Natural killer cell treated with Interleukin-12 subunit alpha and Interleukin-12 subunit beta and Interleukin-15 and Interleukin-18, amount 100 ng/mL, for 72 hours (primary cell): ENCODE measurements around the gene PRCP. TPM values are rescaled to one million over a fixed set of nuclear protein-coding genes. Genes with fewer than 3 reads are reported as not detected.
A peak's percentile ranks its signal among the peaks of the same experiment; 100 is the strongest.
"Not testable (repeated sequence)": the region's sequence is repeated elsewhere in the genome, so short reads cannot be mapped to it uniquely, and the experiment has no call there.

Experiments used
- ATAC-seq, 2 donors: fragments of 150-1000 bp; cut with Tn5 transposase in 1 of 2; sonication (Bioruptor Pico), chemical (Tn5 transposase) in 1 of 2; 2 replicates each; pipeline ENCODE4 v1.10.0; 2021
- DNase-seq: peaks from one replicate; pipeline ENCODE4 v3.0.0; 2022; ENCODE audit warnings: low spot score
- H3K27ac Mint-ChIP-seq, 2 donors: 1 replicate in 1 of 2; 2 replicates in 1 of 2; pipeline ENCODE4 v1.8.0; 2022; ENCODE audit warnings: mixed read lengths in 2 of 2, mild to moderate bottlenecking in 1 of 2, moderate library complexity in 1 of 2
- H3K27me3 Mint-ChIP-seq, 2 donors: 1 replicate in 1 of 2; 2 replicates in 1 of 2; pipeline ENCODE4 v1.8.0; 2022; ENCODE audit warnings: mixed read lengths in 2 of 2
- H3K36me3 Mint-ChIP-seq: one replicate; pipeline ENCODE4 v1.8.0; 2022; ENCODE audit warnings: mixed read lengths
- H3K4me1 Mint-ChIP-seq, 2 donors: 1 replicate in 1 of 2; 2 replicates in 1 of 2; pipeline ENCODE4 v1.8.0; 2022; ENCODE audit warnings: low read depth in 2 of 2, mixed read lengths in 2 of 2, mild to moderate bottlenecking in 1 of 2
- H3K4me3 Mint-ChIP-seq: one replicate; pipeline ENCODE4 v1.8.0; 2022; ENCODE audit warnings: mixed read lengths
- H3K9me3 Mint-ChIP-seq: 2 replicates; pipeline ENCODE4 v1.8.0; 2022; ENCODE audit warnings: mixed read lengths
- total RNA-seq, 2 donors: library from RNA; stranded (reverse); gene quantifications; one replicate each; pipeline ENCODE4 v1.2.3, GENCODE V29; 2022

PRCP gene
- total RNA-seq, 2 donors from 2014 or later = 16.9 to 21.1 TPM

- Mint-ChIP-seq H3K4me1 (peaks cover 6 to 11% of the 10 kb centered on the region in 2 donors), H3K27me3 (no peaks in the 10 kb centered on the region), H3K36me3 (peaks cover 5% of the 10 kb centered on the region), H3K9me3 (no peaks in the 10 kb centered on the region), H3K27ac (no peak overlapping the region), H3K4me3 (no peak overlapping the region)
- DNase-seq (no peak), ATAC-seq (no peak)
Measured at GRCh38 chr11:82927264-82927880, 27.1 kb upstream of the PRCP start.

- H3K27ac Mint-ChIP-seq = no peak overlapping the region
- no peak overlapping the region for H3K4me3 Mint-ChIP-seq
- H3K4me1 Mint-ChIP-seq = peaks cover 17 to 32% of the 10 kb centered on the region in 2 donors
- H3K36me3 Mint-ChIP-seq = peaks cover 8% of the 10 kb centered on the region
- peaks cover 2% of the 10 kb centered on the region for H3K9me3 Mint-ChIP-seq
- no peaks in the 10 kb centered on the region for H3K27me3 Mint-ChIP-seq
- ATAC-seq (no peak), DNase-seq (no peak)
Measured at GRCh38 chr11:82924522-82925224, 24.4 kb upstream of the PRCP start.

GRCh38 chr11:82922396-82923173 lies 22.4 kb upstream of the PRCP start:
- H3K4me1 Mint-ChIP-seq = peaks cover 21 to 42% of the 10 kb centered on the region in 2 donors
- H3K4me3 Mint-ChIP-seq, ATAC-seq, H3K9me3 Mint-ChIP-seq, H3K27me3 Mint-ChIP-seq, DNase-seq: not testable (repeated sequence)
- H3K27ac Mint-ChIP-seq = peak overlapping the region in 1 of 2 donors; percentile 6
- peaks cover 25% of the 10 kb centered on the region for H3K36me3 Mint-ChIP-seq

- peak overlapping the region; percentile 73 for H3K4me3 Mint-ChIP-seq
- H3K9me3 Mint-ChIP-seq, ATAC-seq, DNase-seq, H3K27me3 Mint-ChIP-seq: not testable (repeated sequence)
- H3K4me1 Mint-ChIP-seq = peaks cover 17 to 36% of the 10 kb centered on the region in 2 donors
- H3K27ac Mint-ChIP-seq = peak overlapping the region; percentile 73 to 84
- H3K36me3 Mint-ChIP-seq = peaks cover 26% of the 10 kb centered on the region
Measured at GRCh38 chr11:82920227-82920626, 20.0 kb upstream of the PRCP start.

- Mint-ChIP-seq H3K27ac (peak overlapping the region; percentile 73 to 84), H3K36me3 (peaks cover 28% of the 10 kb centered on the region)
- ATAC-seq = not testable (repeated sequence)
Measured at GRCh38 chr11:82919786-82920185, 19.6 kb upstream of the PRCP start.

GRCh38 chr11:82909015-82909640 lies 8.9 kb upstream of the PRCP start:
- no peaks in the 10 kb centered on the region for H3K9me3 Mint-ChIP-seq
- DNase-seq (no peak), ATAC-seq (no peak)
- H3K4me1 Mint-ChIP-seq = peaks cover 0 to 5% of the 10 kb centered on the region in 2 donors
- no peaks in the 10 kb centered on the region for H3K27me3 Mint-ChIP-seq
- H3K27ac Mint-ChIP-seq = no peak overlapping the region
- H3K36me3 Mint-ChIP-seq = no peaks in the 10 kb centered on the region
- H3K4me3 Mint-ChIP-seq = no peak overlapping the region

More at GRCh38 chr11:82919786-82920185, 19.6 kb upstream of the PRCP start:
- Mint-ChIP-seq H3K4me1 (peaks cover 17 to 36% of the 10 kb centered on the region in 2 donors), H3K4me3 (peak overlapping the region; percentile 73)
- DNase-seq, H3K27me3 Mint-ChIP-seq, H3K9me3 Mint-ChIP-seq: not testable (repeated sequence)

- Mint-ChIP-seq H3K4me1 (peaks cover 0 to 9% of the 10 kb centered on the region in 2 donors), H3K27me3 (no peaks in the 10 kb centered on the region), H3K4me3 (no peak overlapping the region), H3K36me3 (no peaks in the 10 kb centered on the region), H3K9me3 (no peaks in the 10 kb centered on the region), H3K27ac (no peak overlapping the region)
- no peak for DNase-seq
- no peak for ATAC-seq
Measured at GRCh38 chr11:82908311-82908710, 8.1 kb upstream of the PRCP start.

GRCh38 chr11:82907371-82907770 lies 7.1 kb upstream of the PRCP start:
- no peak overlapping the region for H3K4me3 Mint-ChIP-seq
- DNase-seq (no peak), ATAC-seq (no peak)
- no peaks in the 10 kb centered on the region for H3K9me3 Mint-ChIP-seq
- H3K27me3 Mint-ChIP-seq = no peaks in the 10 kb centered on the region
- H3K36me3 Mint-ChIP-seq = no peaks in the 10 kb centered on the region
- peaks cover 6 to 19% of the 10 kb centered on the region in 2 donors for H3K4me1 Mint-ChIP-seq
- H3K27ac Mint-ChIP-seq = no peak overlapping the region

- no peak overlapping the region for H3K4me3 Mint-ChIP-seq
- H3K27me3 Mint-ChIP-seq = no peaks in the 10 kb centered on the region
- DNase-seq (no peak), ATAC-seq (no peak)
- no peak overlapping the region for H3K27ac Mint-ChIP-seq
- peaks cover 8 to 22% of the 10 kb centered on the region in 2 donors for H3K4me1 Mint-ChIP-seq
- no peaks in the 10 kb centered on the region for H3K36me3 Mint-ChIP-seq
- no peaks in the 10 kb centered on the region for H3K9me3 Mint-ChIP-seq
Measured at GRCh38 chr11:82906931-82907330, 6.7 kb upstream of the PRCP start.

GRCh38 chr11:82906236-82906635 lies 6.0 kb upstream of the PRCP start:
- Mint-ChIP-seq H3K4me3 (no peak overlapping the region), H3K4me1 (peaks cover 10 to 26% of the 10 kb centered on the region in 2 donors), H3K9me3 (no peaks in the 10 kb centered on the region), H3K27ac (no peak overlapping the region), H3K27me3 (no peaks in the 10 kb centered on the region), H3K36me3 (no peaks in the 10 kb centered on the region)
- DNase-seq (no peak), ATAC-seq (no peak)

- ATAC-seq (no peak), DNase-seq (no peak)
- no peak overlapping the region for H3K27ac Mint-ChIP-seq
- peaks cover 29 to 45% of the 10 kb centered on the region in 2 donors for H3K4me1 Mint-ChIP-seq
- H3K4me3 Mint-ChIP-seq = peak overlapping the region; percentile 98
- H3K36me3 Mint-ChIP-seq = no peaks in the 10 kb centered on the region
- H3K9me3 Mint-ChIP-seq = no peaks in the 10 kb centered on the region
- no peaks in the 10 kb centered on the region for H3K27me3 Mint-ChIP-seq
Measured at GRCh38 chr11:82903843-82904586, 3.8 kb upstream of the PRCP start.

- DNase-seq (no peak), ATAC-seq (no peak)
- Mint-ChIP-seq H3K4me3 (peak overlapping the region; percentile 98), H3K36me3 (no peaks in the 10 kb centered on the region), H3K27me3 (no peaks in the 10 kb centered on the region), H3K9me3 (no peaks in the 10 kb centered on the region), H3K4me1 (peaks cover 30 to 44% of the 10 kb centered on the region in 2 donors), H3K27ac (peak overlapping the region in 1 of 2 donors; percentile 84)
Measured at GRCh38 chr11:82902880-82903279, 2.6 kb upstream of the PRCP start.

GRCh38 chr11:82901922-82902485 lies 1.8 kb upstream of the PRCP start:
- no peaks in the 10 kb centered on the region for H3K36me3 Mint-ChIP-seq
- peaks cover 30 to 47% of the 10 kb centered on the region in 2 donors for H3K4me1 Mint-ChIP-seq
- no peaks in the 10 kb centered on the region for H3K27me3 Mint-ChIP-seq
- peak overlapping the region; percentile 84 to 94 for H3K27ac Mint-ChIP-seq
- ATAC-seq (no peak), DNase-seq (no peak)
- no peaks in the 10 kb centered on the region for H3K9me3 Mint-ChIP-seq
- H3K4me3 Mint-ChIP-seq = peak overlapping the region; percentile 98
